GM10266 (cell line): Measurements from ENCODE around the gene CD69.

Source experiments
- DNase-seq: peaks from one replicate; pipeline ENCODE4 v3.0.0; 2012; ENCODE audit errors: extremely low spot score
- TF ChIP-seq, protein P1 (sequence below): IDR thresholded peaks from 2 replicates; pipeline ENCODE4 v1.5.1; 2012; ENCODE audit warnings: mild to moderate bottlenecking, low read depth; ENCODE audit not compliant: control insufficient read depth, insufficient read depth; ENCODE audit errors: missing control alignments

The CD69 gene

DNA sequence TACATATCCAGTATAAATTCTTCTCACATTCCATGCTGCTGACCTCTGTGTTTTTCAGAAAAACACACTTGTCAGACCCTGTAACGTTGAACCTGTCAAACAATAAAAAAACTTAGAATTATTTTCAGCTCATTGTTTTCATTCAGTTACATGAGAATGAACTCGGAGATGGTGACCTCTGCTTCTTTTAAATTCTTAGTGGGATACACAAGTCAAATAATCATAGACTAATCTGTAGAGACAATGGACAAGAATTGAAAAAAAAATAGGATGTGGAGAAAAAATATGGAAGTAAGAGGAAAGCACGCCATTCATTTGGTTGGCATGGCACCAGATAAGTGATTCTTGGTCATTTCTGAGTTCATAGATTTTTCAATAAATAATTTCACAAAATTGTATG is 7.2 kb downstream of the CD69 start:
- DNase-seq = no peak
- TF ChIP-seq, protein P1, sequence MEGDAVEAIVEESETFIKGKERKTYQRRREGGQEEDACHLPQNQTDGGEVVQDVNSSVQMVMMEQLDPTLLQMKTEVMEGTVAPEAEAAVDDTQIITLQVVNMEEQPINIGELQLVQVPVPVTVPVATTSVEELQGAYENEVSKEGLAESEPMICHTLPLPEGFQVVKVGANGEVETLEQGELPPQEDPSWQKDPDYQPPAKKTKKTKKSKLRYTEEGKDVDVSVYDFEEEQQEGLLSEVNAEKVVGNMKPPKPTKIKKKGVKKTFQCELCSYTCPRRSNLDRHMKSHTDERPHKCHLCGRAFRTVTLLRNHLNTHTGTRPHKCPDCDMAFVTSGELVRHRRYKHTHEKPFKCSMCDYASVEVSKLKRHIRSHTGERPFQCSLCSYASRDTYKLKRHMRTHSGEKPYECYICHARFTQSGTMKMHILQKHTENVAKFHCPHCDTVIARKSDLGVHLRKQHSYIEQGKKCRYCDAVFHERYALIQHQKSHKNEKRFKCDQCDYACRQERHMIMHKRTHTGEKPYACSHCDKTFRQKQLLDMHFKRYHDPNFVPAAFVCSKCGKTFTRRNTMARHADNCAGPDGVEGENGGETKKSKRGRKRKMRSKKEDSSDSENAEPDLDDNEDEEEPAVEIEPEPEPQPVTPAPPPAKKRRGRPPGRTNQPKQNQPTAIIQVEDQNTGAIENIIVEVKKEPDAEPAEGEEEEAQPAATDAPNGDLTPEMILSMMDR = no peak

DNA sequence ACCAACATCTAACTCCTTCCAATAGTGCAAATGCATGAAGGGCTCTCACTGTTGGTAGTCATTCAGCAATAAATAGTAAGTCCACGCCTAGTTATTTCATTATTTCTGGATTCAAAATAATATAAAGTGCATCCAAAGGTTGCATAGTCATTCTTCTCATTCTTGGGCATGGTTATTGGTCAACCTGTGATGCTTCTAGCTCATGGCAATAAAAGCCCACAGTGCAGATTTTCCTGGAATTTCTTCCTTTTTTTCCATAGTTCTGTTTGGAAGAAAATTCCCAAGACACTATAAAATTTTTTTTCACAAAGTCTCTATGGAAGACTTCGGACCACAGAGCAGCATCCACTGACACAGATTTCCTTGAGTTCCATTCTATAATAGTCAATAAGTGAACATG is 7.6 kb downstream of the CD69 start:
- no peak for DNase-seq
- TF ChIP-seq, protein P1 = no peak

DNA sequence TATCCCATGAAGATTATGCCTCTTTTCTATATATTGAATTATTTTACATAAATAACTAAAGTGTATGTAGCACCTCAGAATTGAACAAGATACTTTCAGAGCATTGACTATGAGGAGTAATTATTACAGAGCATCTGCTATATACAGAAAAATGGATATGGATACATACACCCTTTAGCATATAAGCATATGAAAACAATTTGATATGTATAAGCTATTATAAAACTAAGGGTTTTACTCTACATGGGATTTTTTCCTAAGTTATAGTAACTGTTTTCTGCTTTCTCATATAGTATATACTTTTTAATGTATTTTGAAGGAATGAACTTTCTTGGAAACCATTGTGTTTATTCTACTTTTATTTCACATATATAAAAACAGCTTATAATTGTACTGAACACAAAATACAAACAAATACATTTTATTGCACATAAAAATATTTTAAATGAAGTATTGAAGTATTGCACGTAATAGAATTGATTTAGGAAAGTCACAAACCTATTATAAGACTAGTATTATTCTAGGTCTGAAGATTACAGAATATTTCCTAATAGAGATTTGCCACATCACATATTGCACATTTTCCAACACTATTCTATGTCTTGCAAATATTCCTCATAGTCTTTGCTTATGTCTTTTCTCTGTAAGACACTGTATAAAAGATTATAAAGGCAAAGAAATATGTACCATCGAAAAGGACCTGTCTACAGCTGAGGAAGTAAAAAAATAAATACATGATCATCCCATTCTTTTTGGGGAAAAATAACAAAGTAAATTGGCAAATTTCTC is 8.4 kb downstream of the CD69 start:
- TF ChIP-seq, protein P1 = no peak
- no peak for DNase-seq

DNA sequence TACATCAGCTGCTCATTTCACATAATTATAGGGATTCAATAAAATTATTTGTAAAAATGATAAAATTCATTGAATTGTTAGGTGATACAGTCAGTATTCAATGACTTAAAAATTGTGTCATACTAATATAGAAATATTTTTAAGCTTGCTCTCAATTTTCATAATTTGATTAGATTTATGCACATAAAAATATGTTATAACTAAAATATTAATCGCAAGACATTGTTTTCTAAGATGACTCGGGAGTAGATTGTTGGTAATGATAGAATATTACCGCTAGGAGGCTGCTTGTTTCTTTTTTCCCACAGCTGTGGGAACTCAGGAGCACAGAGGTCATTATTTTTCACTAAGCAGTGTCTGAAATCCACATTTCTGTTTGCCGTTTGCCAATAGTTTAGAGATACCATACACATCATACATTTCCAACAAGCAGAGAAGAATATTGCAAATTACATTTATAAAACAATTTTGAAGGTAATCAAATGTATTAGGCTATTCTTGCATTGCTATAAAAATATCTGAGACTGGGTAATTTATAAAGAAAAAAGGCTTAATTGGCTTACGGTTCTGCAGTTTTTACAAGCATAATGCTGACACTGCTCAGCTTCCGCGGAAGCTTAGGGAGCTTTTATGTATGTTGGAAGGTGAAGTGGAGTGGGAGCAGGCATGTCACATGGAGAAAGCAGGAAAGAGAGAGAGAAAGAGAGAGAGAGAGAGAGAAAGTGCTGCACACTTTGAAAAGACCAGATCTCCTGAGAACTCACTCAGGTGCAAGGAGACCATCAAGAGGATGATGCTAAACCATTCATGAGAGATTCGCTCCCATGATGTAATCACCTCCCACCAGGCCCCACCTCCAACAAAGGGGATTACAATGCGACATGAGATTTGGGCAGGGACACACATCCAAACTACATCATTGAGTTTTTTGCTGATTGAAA is 9.2 kb downstream of the CD69 start:
- DNase-seq = no peak
- TF ChIP-seq, protein P1 = no peak

DNA sequence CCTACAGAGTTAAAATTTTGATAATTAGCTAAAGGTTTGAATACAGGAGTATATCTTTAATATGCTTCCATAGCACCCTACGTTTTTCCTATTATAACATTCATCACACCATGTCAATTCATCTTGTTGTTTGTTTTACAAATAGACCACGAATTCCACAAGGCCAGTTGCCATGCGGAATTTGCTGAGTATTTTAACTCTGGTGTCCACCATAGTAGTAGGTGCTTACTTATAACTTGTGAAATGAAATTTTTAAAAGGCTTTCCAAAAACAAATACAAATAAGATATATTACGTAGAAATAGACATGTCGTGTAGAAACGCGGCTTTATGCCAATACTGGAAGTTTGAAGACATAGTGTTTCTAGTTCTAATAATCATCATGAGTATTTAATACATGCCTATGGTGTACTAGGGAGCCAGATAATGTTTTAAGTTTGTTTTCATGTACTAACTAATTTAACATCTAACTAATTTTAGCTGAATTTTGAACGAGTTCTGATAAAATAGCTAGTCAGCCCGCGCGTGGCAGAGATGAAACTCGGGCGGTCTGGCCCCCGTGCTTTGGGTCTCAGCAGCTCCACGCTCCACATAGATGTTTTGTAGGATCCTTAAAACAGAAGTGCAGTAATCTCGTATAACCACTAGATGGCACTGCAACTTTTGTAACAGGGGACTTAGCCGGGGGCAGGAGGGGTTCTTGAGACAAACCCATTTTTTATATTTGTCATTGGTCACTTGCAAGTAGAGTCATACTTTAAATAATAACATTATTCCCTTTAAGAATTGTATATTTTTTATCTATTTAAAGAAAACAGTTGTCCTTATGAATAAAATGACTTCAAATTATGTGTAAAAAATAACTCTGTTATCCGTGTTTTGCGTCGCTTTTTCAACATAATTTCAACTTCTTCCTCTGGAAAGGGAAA is 10.2 kb downstream of the CD69 start:
- DNase-seq = peak; percentile 53
- TF ChIP-seq, protein P1 = peak; percentile 74

DNA sequence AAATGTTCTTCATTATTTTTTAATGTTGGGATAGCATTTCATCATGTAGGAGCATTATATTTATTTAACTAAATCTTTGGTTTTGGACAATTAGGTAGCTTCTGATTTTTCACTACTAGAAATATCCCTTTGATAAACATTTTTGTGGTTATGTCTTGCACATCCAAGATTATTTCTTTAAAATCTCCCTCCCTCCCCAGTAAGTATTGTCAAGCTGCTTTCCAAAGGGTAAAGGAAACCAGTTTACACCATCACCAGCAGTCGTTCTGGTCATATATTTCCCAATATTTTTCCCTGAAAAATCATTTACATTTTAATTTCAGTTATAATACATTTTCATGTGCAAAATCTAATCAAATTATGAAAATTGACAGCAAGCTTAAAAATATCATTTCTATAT is 11.1 kb downstream of the CD69 start:
- no peak for DNase-seq
- TF ChIP-seq, protein P1 = no peak
